HEK293 (cell line): ENCODE data around the gene POR.

ENCODE experiments used
- GLIS1 ChIP-seq: fragments of 450-650 bp; formaldehyde crosslinking; IDR thresholded peaks from 2 replicates; pipeline ENCODE4 v1.5.1; 2016; ENCODE audit warnings: missing biosample characterization, missing genetic modification characterization
- HOXD13 ChIP-seq: sonication (generic); formaldehyde crosslinking; IDR thresholded peaks from 2 replicates; pipeline ENCODE4 v1.8.0; 2022; ENCODE audit warnings: missing genetic modification reagents, borderline replicate concordance
- PRDM1 ChIP-seq: fragments of 450-650 bp; formaldehyde crosslinking; IDR thresholded peaks from 2 replicates; pipeline ENCODE4; 2016; ENCODE audit warnings: missing biosample characterization, missing genetic modification characterization
- SCRT2 ChIP-seq: fragments of 450-650 bp; formaldehyde crosslinking; IDR thresholded peaks from 2 replicates; pipeline ENCODE4 v1.5.1; 2016; ENCODE audit warnings: missing biosample characterization, missing genetic modification characterization
- ZIC2 ChIP-seq: fragments of 450-650 bp; formaldehyde crosslinking; IDR thresholded peaks from 2 replicates; pipeline ENCODE4 v1.5.1; 2016; ENCODE audit warnings: missing biosample characterization, missing genetic modification characterization
- ZNF23 ChIP-seq: fragments of 450-650 bp; formaldehyde crosslinking; IDR thresholded peaks from 2 replicates; pipeline ENCODE4 v1.5.1; 2016; ENCODE audit warnings: missing biosample characterization, missing genetic modification characterization, borderline replicate concordance
- ZNF24 ChIP-seq: fragments of 450-650 bp; formaldehyde crosslinking; IDR thresholded peaks from 2 replicates; pipeline ENCODE4 v1.5.1; 2016; ENCODE audit warnings: missing biosample characterization, missing genetic modification characterization
- ZNF248 ChIP-seq: fragments of 450-650 bp; formaldehyde crosslinking; IDR thresholded peaks from 2 replicates; pipeline ENCODE4 v1.5.1; 2017; ENCODE audit warnings: missing biosample characterization, missing genetic modification characterization
- ZNF335 ChIP-seq: fragments of 450-650 bp; formaldehyde crosslinking; conservative IDR thresholded peaks from 2 replicates; pipeline ENCODE4 v1.5.1; 2016; ENCODE audit warnings: missing biosample characterization, missing genetic modification characterization
- ZNF366 ChIP-seq: fragments of 450-650 bp; formaldehyde crosslinking; conservative IDR thresholded peaks from 2 replicates; pipeline ENCODE4 v1.5.1; 2016; ENCODE audit warnings: missing biosample characterization, missing genetic modification characterization
- ZNF37A ChIP-seq: fragments of 450-650 bp; IDR thresholded peaks from 2 replicates; pipeline ENCODE4 v1.5.1; 2018; ENCODE audit warnings: missing biosample characterization, missing genetic modification characterization
- ZNF426 ChIP-seq: fragments of 450-650 bp; formaldehyde crosslinking; IDR thresholded peaks from 2 replicates; pipeline ENCODE4 v1.5.1; 2017; ENCODE audit warnings: missing biosample characterization, missing genetic modification characterization, mild to moderate bottlenecking, inconsistent platforms, moderate library complexity
- TF ChIP-seq, protein P1 (sequence below): fragments of 450-650 bp; formaldehyde crosslinking; IDR thresholded peaks from 2 replicates; pipeline ENCODE4 v1.5.1; 2016; ENCODE audit warnings: missing biosample characterization, missing genetic modification characterization, borderline replicate concordance
- TF ChIP-seq, protein P2 (sequence below): fragments of 450-650 bp; formaldehyde crosslinking; IDR thresholded peaks from 2 replicates; pipeline ENCODE4 v1.5.1; 2017; ENCODE audit warnings: missing biosample characterization, mild to moderate bottlenecking, missing genetic modification characterization, moderate library complexity
- TF ChIP-seq, protein P3 (sequence below): fragments of 450-650 bp; formaldehyde crosslinking; IDR thresholded peaks from 2 replicates; pipeline ENCODE4 v1.5.1; 2016; ENCODE audit warnings: missing biosample characterization, missing genetic modification characterization, borderline replicate concordance
- TF ChIP-seq, protein P4 (sequence below): fragments of 450-650 bp; formaldehyde crosslinking; IDR thresholded peaks from 2 replicates; pipeline ENCODE4 v1.5.1; 2017; ENCODE audit warnings: missing biosample characterization, missing genetic modification characterization
- TF ChIP-seq, protein P5 (sequence below): fragments of 450-650 bp; formaldehyde crosslinking; conservative IDR thresholded peaks from 2 replicates; pipeline ENCODE4 v1.5.1; 2016; ENCODE audit warnings: low read depth, missing biosample characterization, missing genetic modification characterization
- TF ChIP-seq, protein P6 (sequence below): fragments of 450-650 bp; formaldehyde crosslinking; IDR thresholded peaks from 2 replicates; pipeline ENCODE4 v1.5.1; 2016; ENCODE audit warnings: missing biosample characterization, missing genetic modification characterization

The POR gene

DNA sequence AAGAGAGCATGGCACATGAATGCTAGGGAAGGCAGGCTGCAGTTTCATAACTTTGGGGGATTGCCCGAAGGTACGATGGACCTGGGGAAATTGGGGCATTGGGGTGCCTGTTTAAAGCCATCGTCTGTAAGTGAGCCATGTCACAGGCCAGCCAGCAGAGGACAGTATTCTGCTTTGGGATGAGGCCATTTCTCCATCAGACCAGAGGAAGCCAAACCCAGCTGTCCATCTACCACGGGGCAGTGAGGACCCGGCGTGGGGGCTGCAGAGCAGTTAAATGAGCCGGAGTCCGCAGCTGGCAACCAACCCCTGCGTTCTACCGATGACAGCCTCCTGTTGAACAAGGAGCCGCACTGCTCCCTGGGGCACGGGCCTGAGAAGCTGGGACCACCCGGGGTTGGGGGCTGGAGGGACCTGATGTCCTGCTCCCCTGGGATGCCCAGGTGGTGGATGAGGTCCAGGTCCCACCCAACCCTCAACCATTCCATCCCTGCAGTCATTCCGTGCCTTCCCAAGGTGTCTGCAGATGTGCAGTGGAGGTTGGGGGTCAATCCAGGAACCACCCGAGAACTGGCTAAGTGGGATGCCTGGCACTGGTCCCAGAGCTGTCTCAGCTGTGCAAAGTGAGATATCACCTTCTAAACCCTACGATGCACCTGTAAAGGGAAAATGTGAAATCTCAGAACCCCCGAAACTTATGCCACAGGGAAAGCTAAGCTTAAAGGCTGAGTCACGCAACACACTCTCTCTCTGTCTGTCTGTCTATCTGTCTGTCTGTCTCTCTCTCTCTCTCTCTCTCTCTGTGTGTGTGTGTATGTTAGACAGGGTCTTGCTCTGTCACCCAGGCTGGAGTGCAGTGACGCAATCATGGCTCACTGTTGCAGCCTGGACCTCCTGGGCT lies 48.2 kb upstream of the POR start (continued):
- TF ChIP-seq, protein P1, sequence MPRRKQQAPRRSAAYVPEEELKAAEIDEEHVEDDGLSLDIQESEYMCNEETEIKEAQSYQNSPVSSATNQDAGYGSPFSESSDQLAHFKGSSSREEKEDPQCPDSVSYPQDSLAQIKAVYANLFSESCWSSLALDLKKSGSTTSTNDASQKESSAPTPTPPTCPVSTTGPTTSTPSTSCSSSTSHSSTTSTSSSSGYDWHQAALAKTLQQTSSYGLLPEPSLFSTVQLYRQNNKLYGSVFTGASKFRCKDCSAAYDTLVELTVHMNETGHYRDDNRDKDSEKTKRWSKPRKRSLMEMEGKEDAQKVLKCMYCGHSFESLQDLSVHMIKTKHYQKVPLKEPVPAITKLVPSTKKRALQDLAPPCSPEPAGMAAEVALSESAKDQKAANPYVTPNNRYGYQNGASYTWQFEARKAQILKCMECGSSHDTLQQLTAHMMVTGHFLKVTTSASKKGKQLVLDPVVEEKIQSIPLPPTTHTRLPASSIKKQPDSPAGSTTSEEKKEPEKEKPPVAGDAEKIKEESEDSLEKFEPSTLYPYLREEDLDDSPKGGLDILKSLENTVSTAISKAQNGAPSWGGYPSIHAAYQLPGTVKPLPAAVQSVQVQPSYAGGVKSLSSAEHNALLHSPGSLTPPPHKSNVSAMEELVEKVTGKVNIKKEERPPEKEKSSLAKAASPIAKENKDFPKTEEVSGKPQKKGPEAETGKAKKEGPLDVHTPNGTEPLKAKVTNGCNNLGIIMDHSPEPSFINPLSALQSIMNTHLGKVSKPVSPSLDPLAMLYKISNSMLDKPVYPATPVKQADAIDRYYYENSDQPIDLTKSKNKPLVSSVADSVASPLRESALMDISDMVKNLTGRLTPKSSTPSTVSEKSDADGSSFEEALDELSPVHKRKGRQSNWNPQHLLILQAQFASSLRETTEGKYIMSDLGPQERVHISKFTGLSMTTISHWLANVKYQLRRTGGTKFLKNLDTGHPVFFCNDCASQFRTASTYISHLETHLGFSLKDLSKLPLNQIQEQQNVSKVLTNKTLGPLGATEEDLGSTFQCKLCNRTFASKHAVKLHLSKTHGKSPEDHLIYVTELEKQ (tag by site-specific recombination), result no peak
- TF ChIP-seq, protein P2, sequence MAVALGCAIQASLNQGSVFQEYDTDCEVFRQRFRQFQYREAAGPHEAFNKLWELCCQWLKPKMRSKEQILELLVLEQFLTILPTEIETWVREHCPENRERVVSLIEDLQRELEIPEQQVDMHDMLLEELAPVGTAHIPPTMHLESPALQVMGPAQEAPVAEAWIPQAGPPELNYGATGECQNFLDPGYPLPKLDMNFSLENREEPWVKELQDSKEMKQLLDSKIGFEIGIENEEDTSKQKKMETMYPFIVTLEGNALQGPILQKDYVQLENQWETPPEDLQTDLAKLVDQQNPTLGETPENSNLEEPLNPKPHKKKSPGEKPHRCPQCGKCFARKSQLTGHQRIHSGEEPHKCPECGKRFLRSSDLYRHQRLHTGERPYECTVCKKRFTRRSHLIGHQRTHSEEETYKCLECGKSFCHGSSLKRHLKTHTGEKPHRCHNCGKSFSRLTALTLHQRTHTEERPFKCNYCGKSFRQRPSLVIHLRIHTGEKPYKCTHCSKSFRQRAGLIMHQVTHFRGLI (tag by site-specific recombination), result no peak
- 0 out of 2 replicates have a peak, but pooled peaks have one; percentile 29 for TF ChIP-seq ZNF335
- TF ChIP-seq, protein P3, sequence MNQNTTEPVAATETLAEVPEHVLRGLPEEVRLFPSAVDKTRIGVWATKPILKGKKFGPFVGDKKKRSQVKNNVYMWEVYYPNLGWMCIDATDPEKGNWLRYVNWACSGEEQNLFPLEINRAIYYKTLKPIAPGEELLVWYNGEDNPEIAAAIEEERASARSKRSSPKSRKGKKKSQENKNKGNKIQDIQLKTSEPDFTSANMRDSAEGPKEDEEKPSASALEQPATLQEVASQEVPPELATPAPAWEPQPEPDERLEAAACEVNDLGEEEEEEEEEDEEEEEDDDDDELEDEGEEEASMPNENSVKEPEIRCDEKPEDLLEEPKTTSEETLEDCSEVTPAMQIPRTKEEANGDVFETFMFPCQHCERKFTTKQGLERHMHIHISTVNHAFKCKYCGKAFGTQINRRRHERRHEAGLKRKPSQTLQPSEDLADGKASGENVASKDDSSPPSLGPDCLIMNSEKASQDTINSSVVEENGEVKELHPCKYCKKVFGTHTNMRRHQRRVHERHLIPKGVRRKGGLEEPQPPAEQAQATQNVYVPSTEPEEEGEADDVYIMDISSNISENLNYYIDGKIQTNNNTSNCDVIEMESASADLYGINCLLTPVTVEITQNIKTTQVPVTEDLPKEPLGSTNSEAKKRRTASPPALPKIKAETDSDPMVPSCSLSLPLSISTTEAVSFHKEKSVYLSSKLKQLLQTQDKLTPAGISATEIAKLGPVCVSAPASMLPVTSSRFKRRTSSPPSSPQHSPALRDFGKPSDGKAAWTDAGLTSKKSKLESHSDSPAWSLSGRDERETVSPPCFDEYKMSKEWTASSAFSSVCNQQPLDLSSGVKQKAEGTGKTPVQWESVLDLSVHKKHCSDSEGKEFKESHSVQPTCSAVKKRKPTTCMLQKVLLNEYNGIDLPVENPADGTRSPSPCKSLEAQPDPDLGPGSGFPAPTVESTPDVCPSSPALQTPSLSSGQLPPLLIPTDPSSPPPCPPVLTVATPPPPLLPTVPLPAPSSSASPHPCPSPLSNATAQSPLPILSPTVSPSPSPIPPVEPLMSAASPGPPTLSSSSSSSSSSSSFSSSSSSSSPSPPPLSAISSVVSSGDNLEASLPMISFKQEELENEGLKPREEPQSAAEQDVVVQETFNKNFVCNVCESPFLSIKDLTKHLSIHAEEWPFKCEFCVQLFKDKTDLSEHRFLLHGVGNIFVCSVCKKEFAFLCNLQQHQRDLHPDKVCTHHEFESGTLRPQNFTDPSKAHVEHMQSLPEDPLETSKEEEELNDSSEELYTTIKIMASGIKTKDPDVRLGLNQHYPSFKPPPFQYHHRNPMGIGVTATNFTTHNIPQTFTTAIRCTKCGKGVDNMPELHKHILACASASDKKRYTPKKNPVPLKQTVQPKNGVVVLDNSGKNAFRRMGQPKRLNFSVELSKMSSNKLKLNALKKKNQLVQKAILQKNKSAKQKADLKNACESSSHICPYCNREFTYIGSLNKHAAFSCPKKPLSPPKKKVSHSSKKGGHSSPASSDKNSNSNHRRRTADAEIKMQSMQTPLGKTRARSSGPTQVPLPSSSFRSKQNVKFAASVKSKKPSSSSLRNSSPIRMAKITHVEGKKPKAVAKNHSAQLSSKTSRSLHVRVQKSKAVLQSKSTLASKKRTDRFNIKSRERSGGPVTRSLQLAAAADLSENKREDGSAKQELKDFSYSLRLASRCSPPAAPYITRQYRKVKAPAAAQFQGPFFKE (tag by site-specific recombination), result no peak
- peak; percentile 92 for TF ChIP-seq GLIS1 (tag by site-specific recombination)
- peak; percentile 22; the same call in 1 of the 2 replicates for TF ChIP-seq SCRT2
- peak; percentile 87; the same call in 1 of the 2 replicates for TF ChIP-seq ZIC2 (tag by site-specific recombination)
- TF ChIP-seq ZNF366 (tag by site-specific recombination), result 0 out of 2 replicates have a peak, but pooled peaks have one; percentile 29
- TF ChIP-seq HOXD13 (CRISPR knock-in tag), result peak; percentile 87
- no peak for TF ChIP-seq ZNF248 (tag by site-specific recombination)
- TF ChIP-seq, protein P4, sequence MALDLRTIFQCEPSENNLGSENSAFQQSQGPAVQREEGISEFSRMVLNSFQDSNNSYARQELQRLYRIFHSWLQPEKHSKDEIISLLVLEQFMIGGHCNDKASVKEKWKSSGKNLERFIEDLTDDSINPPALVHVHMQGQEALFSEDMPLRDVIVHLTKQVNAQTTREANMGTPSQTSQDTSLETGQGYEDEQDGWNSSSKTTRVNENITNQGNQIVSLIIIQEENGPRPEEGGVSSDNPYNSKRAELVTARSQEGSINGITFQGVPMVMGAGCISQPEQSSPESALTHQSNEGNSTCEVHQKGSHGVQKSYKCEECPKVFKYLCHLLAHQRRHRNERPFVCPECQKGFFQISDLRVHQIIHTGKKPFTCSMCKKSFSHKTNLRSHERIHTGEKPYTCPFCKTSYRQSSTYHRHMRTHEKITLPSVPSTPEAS, result peak; percentile 78
- peak; percentile 39; the same call in 1 of the 2 replicates for TF ChIP-seq PRDM1 (tag by site-specific recombination)
- TF ChIP-seq, protein P5, sequence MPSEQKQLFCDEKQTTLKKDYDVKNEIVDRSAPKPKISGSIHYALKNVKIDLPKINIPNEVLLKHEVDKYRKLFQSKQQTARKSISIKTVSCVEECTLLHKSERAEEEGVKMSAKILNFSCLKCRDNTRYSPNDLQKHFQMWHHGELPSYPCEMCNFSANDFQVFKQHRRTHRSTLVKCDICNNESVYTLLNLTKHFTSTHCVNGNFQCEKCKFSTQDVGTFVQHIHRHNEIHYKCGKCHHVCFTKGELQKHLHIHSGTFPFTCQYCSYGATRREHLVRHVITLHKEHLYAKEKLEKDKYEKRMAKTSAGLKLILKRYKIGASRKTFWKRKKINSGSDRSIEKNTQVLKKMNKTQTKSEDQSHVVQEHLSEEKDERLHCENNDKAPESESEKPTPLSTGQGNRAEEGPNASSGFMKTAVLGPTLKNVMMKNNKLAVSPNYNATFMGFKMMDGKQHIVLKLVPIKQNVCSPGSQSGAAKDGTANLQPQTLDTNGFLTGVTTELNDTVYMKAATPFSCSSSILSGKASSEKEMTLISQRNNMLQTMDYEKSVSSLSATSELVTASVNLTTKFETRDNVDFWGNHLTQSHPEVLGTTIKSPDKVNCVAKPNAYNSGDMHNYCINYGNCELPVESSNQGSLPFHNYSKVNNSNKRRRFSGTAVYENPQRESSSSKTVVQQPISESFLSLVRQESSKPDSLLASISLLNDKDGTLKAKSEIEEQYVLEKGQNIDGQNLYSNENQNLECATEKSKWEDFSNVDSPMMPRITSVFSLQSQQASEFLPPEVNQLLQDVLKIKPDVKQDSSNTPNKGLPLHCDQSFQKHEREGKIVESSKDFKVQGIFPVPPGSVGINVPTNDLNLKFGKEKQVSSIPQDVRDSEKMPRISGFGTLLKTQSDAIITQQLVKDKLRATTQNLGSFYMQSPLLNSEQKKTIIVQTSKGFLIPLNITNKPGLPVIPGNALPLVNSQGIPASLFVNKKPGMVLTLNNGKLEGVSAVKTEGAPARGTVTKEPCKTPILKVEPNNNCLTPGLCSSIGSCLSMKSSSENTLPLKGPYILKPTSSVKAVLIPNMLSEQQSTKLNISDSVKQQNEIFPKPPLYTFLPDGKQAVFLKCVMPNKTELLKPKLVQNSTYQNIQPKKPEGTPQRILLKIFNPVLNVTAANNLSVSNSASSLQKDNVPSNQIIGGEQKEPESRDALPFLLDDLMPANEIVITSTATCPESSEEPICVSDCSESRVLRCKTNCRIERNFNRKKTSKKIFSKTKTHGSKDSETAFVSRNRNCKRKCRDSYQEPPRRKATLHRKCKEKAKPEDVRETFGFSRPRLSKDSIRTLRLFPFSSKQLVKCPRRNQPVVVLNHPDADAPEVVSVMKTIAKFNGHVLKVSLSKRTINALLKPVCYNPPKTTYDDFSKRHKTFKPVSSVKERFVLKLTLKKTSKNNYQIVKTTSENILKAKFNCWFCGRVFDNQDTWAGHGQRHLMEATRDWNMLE, result peak; percentile 25; the same call in 1 of the 2 replicates
- TF ChIP-seq ZNF37A (tag by site-specific recombination), result no peak
- TF ChIP-seq, protein P6, sequence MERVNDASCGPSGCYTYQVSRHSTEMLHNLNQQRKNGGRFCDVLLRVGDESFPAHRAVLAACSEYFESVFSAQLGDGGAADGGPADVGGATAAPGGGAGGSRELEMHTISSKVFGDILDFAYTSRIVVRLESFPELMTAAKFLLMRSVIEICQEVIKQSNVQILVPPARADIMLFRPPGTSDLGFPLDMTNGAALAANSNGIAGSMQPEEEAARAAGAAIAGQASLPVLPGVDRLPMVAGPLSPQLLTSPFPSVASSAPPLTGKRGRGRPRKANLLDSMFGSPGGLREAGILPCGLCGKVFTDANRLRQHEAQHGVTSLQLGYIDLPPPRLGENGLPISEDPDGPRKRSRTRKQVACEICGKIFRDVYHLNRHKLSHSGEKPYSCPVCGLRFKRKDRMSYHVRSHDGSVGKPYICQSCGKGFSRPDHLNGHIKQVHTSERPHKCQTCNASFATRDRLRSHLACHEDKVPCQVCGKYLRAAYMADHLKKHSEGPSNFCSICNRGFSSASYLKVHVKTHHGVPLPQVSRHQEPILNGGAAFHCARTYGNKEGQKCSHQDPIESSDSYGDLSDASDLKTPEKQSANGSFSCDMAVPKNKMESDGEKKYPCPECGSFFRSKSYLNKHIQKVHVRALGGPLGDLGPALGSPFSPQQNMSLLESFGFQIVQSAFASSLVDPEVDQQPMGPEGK, result peak; percentile 40
- peak; percentile 77; the same call in 1 of the 2 replicates for TF ChIP-seq ZNF24 (tag by site-specific recombination)
- TF ChIP-seq ZNF426 (tag by site-specific recombination), result no peak
- TF ChIP-seq ZNF23 (tag by site-specific recombination), result no peak
